SK-N-SH (cell line): Measurements from ENCODE around the gene ENDOD1. TPM values are rescaled to one million over a fixed set of nuclear protein-coding genes. Genes with fewer than 3 reads are reported as not detected.

Source experiments
- CTCF ChIA-PET: fragments of 300-600, 350-600 bp; formaldehyde crosslinking; extraction: SDS; loops from one replicate; lab custom pipeline; 2021; lab: Yijun Ruan, JAX
- POLR2A ChIA-PET: fragments of 350-600 bp; sonication (Branson Sonifier 250); formaldehyde crosslinking; extraction: SDS; loops from one replicate; lab custom pipeline; 2020; ENCODE audit warnings: antibody characterized with exemption, inconsistent platforms; lab: Yijun Ruan, JAX
- DNase-seq: peaks from one replicate; pipeline ENCODE4 v3.0.0; 2012
- H2AFZ ChIP-seq: fragments of 200-600 bp; sonication (generic); 2 replicates; pipeline ENCODE4 v1.8.1; 2016; ENCODE audit warnings: antibody characterized with exemption, mild to moderate bottlenecking, low read depth
- H3F3A ChIP-seq: fragments of 200-600 bp; sonication (generic); replicated peaks from 2 replicates; pipeline ENCODE3; 2016; ENCODE audit warnings: antibody characterized with exemption, mild to moderate bottlenecking; ENCODE audit not compliant: insufficient read depth
- H3K27ac ChIP-seq, 2 experiments: fragments of 200-500 bp in 1 of 2; fragments of 200-600 bp in 1 of 2; sonication (Bioruptor generic) in 1 of 2; sonication (generic), shearing (Covaris generic) in 1 of 2; 2 replicates each; pipeline versions ENCODE4 v1.5.1 to v1.6.1; 2014 to 2016; ENCODE audit warnings: low read depth in 2 of 2, inconsistent platforms in 1 of 2, low read length in 1 of 2, mild to moderate bottlenecking in 1 of 2, mixed read lengths in 1 of 2
- H3K27me3 ChIP-seq: fragments of 200-600 bp; sonication (generic), shearing (Covaris generic); 2 replicates; pipeline ENCODE4 v1.6.1; 2016; ENCODE audit warnings: mixed run types; ENCODE audit not compliant: insufficient read depth
- H3K36me3 ChIP-seq, 2 experiments: fragments of 200-500 bp in 1 of 2; fragments of 200-600 bp in 1 of 2; sonication (Bioruptor generic) in 1 of 2; sonication (generic) in 1 of 2; replicated peaks in 1 of 2; 2 replicates each; pipeline versions ENCODE3 to v1.5.1; 2014 to 2016; ENCODE audit warnings: low read length in 1 of 2, mild to moderate bottlenecking in 1 of 2; ENCODE audit not compliant: insufficient read depth in 2 of 2, control insufficient read depth in 1 of 2
- H3K4me1 ChIP-seq, 2 experiments: fragments of 200-500 bp in 1 of 2; fragments of 200-600 bp in 1 of 2; sonication (Bioruptor generic) in 1 of 2; sonication (generic), shearing (Covaris generic) in 1 of 2; 2 replicates each; pipeline versions ENCODE4 v1.5.1 to v1.6.1; 2014 to 2016; ENCODE audit warnings: low read depth in 1 of 2, low read length in 1 of 2, mixed run types in 1 of 2; ENCODE audit not compliant: insufficient read depth in 2 of 2, control insufficient read depth in 1 of 2
- H3K4me2 ChIP-seq: fragments of 200-600 bp; sonication (generic), shearing (Covaris generic); 2 replicates; pipeline ENCODE4 v1.6.1; 2017; ENCODE audit warnings: mixed run types
- H3K4me3 ChIP-seq, 2 experiments: fragments of 200-500 bp in 1 of 2; fragments of 200-600 bp in 1 of 2; sonication (Bioruptor generic) in 1 of 2; sonication (generic), shearing (Covaris generic) in 1 of 2; 2 replicates each; pipeline versions ENCODE4 v1.5.1 to v1.8.1; 2014 to 2016; ENCODE audit warnings: low read depth in 2 of 2, inconsistent platforms in 1 of 2, low read length in 1 of 2, mild to moderate bottlenecking in 1 of 2, mixed read lengths in 1 of 2, moderate library complexity in 1 of 2
- H3K79me2 ChIP-seq: fragments of 200-600 bp; sonication (generic); 2 replicates; pipeline ENCODE4 v1.8.1; 2017; ENCODE audit warnings: mild to moderate bottlenecking; ENCODE audit not compliant: insufficient read depth
- H3K9ac ChIP-seq: fragments of 200-600 bp; sonication (generic); 2 replicates; pipeline ENCODE4 v1.6.1; 2017; ENCODE audit warnings: mixed run types
- H3K9me2 ChIP-seq: fragments of 200-600 bp; sonication (generic); 2 replicates; pipeline ENCODE4 v1.6.1; 2017; ENCODE audit warnings: mixed run types
- H3K9me3 ChIP-seq: fragments of 200-600 bp; sonication (generic); 2 replicates; pipeline ENCODE4 v1.6.1; 2017; ENCODE audit warnings: mixed run types, mild to moderate bottlenecking, moderate library complexity
- H4K20me1 ChIP-seq: fragments of 200-600 bp; sonication (generic); 2 replicates; pipeline ENCODE4 v1.6.1; 2017; ENCODE audit warnings: mild to moderate bottlenecking, mixed run types; ENCODE audit not compliant: insufficient read depth
- EZH2phosphoT487 ChIP-seq: fragments of 200-600 bp; sonication (generic); IDR thresholded peaks from 2 replicates; pipeline ENCODE4 v1.6.1; 2017; ENCODE audit warnings: low read depth, mixed run types, mild to moderate bottlenecking, antibody characterized with exemption, moderate library complexity, borderline replicate concordance
- FOSL2 ChIP-seq: IDR thresholded peaks from 2 replicates; pipeline ENCODE4 v1.4.0; 2012; ENCODE audit warnings: low read depth, mild to moderate bottlenecking, moderate library complexity, borderline replicate concordance
- FOXJ3 ChIP-seq: sonication (generic); formaldehyde crosslinking; IDR thresholded peaks from 2 replicates; pipeline ENCODE4 v1.5.1; 2020; ENCODE audit warnings: mild to moderate bottlenecking, missing genetic modification reagents
- FOXM1 ChIP-seq: IDR thresholded peaks from 2 replicates; pipeline ENCODE4 v1.4.0; 2012; ENCODE audit warnings: low read depth, mild to moderate bottlenecking
- GATA2 ChIP-seq: sonication (generic); formaldehyde crosslinking; IDR thresholded peaks from 2 replicates; pipeline ENCODE4 v1.5.0; 2020; ENCODE audit warnings: mild to moderate bottlenecking, missing genetic modification reagents
- MXI1 ChIP-seq: IDR thresholded peaks from 2 replicates; pipeline ENCODE4 v1.6.1; 2012; ENCODE audit warnings: mild to moderate bottlenecking, low read depth, low read length, improper control_type of control experiment
- RAD21 ChIP-seq: IDR thresholded peaks from 2 replicates; pipeline ENCODE4 v1.6.1; 2012; ENCODE audit warnings: mild to moderate bottlenecking, low read length
- RCOR1 ChIP-seq: fragments of 150-350 bp; IDR thresholded peaks from 2 replicates; pipeline ENCODE4 v1.6.1; 2017; ENCODE audit warnings: antibody characterized with exemption, low read length
- REST ChIP-seq: IDR thresholded peaks from 2 replicates; pipeline ENCODE4 v1.6.1; 2012; ENCODE audit warnings: mild to moderate bottlenecking, low read depth, low read length, moderate library complexity
- RFX5 ChIP-seq: IDR thresholded peaks from 2 replicates; pipeline ENCODE4 v1.6.1; 2012; ENCODE audit warnings: mild to moderate bottlenecking, improper control_type of control experiment, low read length
- SIN3A ChIP-seq: IDR thresholded peaks from 2 replicates; pipeline ENCODE4 v1.6.1; 2012; ENCODE audit warnings: low read depth, mild to moderate bottlenecking, low read length, moderate library complexity, borderline replicate concordance
- TCF12 ChIP-seq: IDR thresholded peaks from 2 replicates; pipeline ENCODE4 v1.4.0; 2012
- WGBS: methylation state at CpG from one replicate; pipeline ENCODE4 v1.1.6; 2017; ENCODE audit warnings: low lambda C conversion rate; 5-methylcytosine and 5-hydroxymethylcytosine counted together
- polyA plus RNA-seq, 3 experiments: library from polyadenylated mRNA; depleted of rRNA; stranded (reverse); fragments of >200 nt; gene quantifications; 2 replicates each; pipeline ENCODE4 v1.2.3, GENCODE V29; 2012

Gene ENDOD1
- polyA plus RNA-seq, 1 of the 3 experiments (the other 2 are of a cell fraction): 15.0 TPM

- Histone ChIP-seq H3K27ac (no peak overlapping the region), H3K36me3 (no peaks in the 10 kb centered on the region), H3K79me2 (no peaks in the 10 kb centered on the region), H3K27me3 (no peaks in the 10 kb centered on the region; the same call in 1 of the 2 replicates), H4K20me1 (no peaks in the 10 kb centered on the region), H2AFZ (no peak overlapping the region), H3K9ac (no peak overlapping the region), H3K4me2 (no peak overlapping the region), H3K9me3 (no peaks in the 10 kb centered on the region), H3K4me3 (no peak overlapping the region), H3K9me2 (no peaks in the 10 kb centered on the region), H3K4me1 (no peaks in the 10 kb centered on the region), H3F3A (no peaks in the 10 kb centered on the region)
- ChIA-PET POLR2A (no interaction called here), CTCF (no interaction called here)
- WGBS: 10% methylated on average over 2 of the region's 2 CpGs
- no peak for TF ChIP-seq REST
- TF ChIP-seq RFX5: no peak
- no peak for TF ChIP-seq EZH2phosphoT487
- DNase-seq: no peak
Observed at GRCh38 chr11:95055283-95055897, 34.3 kb upstream of the ENDOD1 start.

DNA sequence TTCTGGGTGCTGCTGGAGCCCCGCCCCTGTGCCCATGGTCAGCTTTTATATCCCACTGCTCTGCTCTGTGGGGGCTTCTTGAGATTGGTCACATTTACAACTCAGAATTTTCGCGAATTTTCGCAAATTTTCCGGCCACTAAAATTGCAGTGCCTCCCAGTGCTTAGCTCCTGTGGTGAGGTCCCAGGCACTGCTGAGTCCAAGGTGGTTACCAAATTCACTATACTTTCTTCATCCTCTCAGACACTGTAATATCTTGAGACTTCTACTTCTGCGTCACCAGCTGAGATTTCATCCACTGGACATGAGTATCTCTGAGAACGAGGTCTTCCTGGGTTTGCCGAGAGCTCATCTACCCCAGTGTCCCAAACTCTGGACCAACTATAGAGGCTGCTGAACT, 31.7 kb upstream of the ENDOD1 start:
- no peak overlapping the region for H3K4me3 ChIP-seq
- no peak for TF ChIP-seq REST
- no peak for TF ChIP-seq RAD21
- no peak for TF ChIP-seq RCOR1
- no peak for TF ChIP-seq GATA2 (CRISPR knock-in tag)
- no peak for TF ChIP-seq TCF12
- TF ChIP-seq FOXJ3: no peak
- TF ChIP-seq SIN3A: no peak
- TF ChIP-seq FOXM1: no peak
- no peak for TF ChIP-seq FOSL2
- no peak for TF ChIP-seq MXI1
- TF ChIP-seq, all 33 proteins: peak for 0
- Histone ChIP-seq H3K36me3 (no peaks in the 10 kb centered on the region), H3K9me3 (no peaks in the 10 kb centered on the region), H3K4me1 (no peaks in the 10 kb centered on the region), H3K79me2 (no peaks in the 10 kb centered on the region), H3K9me2 (no peaks in the 10 kb centered on the region), H3K27me3 (no peaks in the 10 kb centered on the region; the same call in 1 of the 2 replicates), H3K27ac (no peak overlapping the region), H3K4me2 (no peak overlapping the region), H3F3A (no peaks in the 10 kb centered on the region), H4K20me1 (no peaks in the 10 kb centered on the region), H2AFZ (no peak overlapping the region), H3K9ac (no peak overlapping the region)
- CTCF ChIA-PET: interaction anchor here (0.9 kb wide), 1 partner anchor 9 kb away, joined by 3 read pairs; the partner anchor contains the start of gene SRSF8
- no peak for DNase-seq
- POLR2A ChIA-PET: interaction anchor here (1.1 kb wide), 1 partner anchor 732 kb away, joined by 3 read pairs; the partner anchor contains the start of gene FAM76B
- WGBS: 90% methylated on average over 8 of the region's 8 CpGs
